Activated CD8-positive, alpha-beta T cell treated with anti-CD3 and anti-CD28 coated beads for 36 hours (primary cell): ENCODE results near the gene SI. TPM values are rescaled to one million over a fixed set of nuclear protein-coding genes. Genes with fewer than 3 reads are reported as not detected.

Experiments
- ATAC-seq: fragments of 200-7000 bp; cut with Tn5 transposase; one replicate; pipeline ENCODE4 v1.10.0; 2021; ENCODE audit warnings: mild to moderate bottlenecking, moderate library complexity
- CTCF ChIA-PET: fragments of 350-600 bp; sonication (Branson Sonifier 250); formaldehyde crosslinking; loops from one replicate; lab custom pipeline; 2021; ENCODE audit warnings: antibody characterized with exemption; lab: Charles Lee
- POLR2A ChIA-PET: fragments of 350-600 bp; sonication (Branson Sonifier 250); formaldehyde crosslinking; loops from one replicate; lab custom pipeline; 2021; ENCODE audit warnings: antibody characterized with exemption; lab: Charles Lee
- DNase-seq: peaks from one replicate; pipeline ENCODE4 v3.0.0-alpha.2; 2020
- H3K27ac Mint-ChIP-seq: one replicate; pipeline ENCODE4 v1.8.0; 2021; ENCODE audit warnings: mild to moderate bottlenecking, mixed read lengths
- H3K27me3 Mint-ChIP-seq: one replicate; pipeline ENCODE4 v1.8.0; 2021; ENCODE audit warnings: mixed read lengths
- H3K36me3 Mint-ChIP-seq: one replicate; pipeline ENCODE4 v1.8.0; 2021; ENCODE audit warnings: low read depth, mixed read lengths
- H3K4me1 Mint-ChIP-seq: one replicate; pipeline ENCODE4 v1.8.0; 2021; ENCODE audit warnings: low read depth, mixed read lengths
- H3K4me3 Mint-ChIP-seq: one replicate; pipeline ENCODE4 v1.8.0; 2021; ENCODE audit warnings: mild to moderate bottlenecking, moderate library complexity, mixed read lengths
- H3K9me3 Mint-ChIP-seq: one replicate; pipeline ENCODE4 v1.8.0; 2021; ENCODE audit warnings: mixed read lengths
- CTCF ChIP-seq: fragments of 200-600 bp; IDR thresholded peaks from one replicate; pipeline ENCODE4 v1.8.0; 2022; ENCODE audit warnings: antibody characterized with exemption, mild to moderate bottlenecking
- intact Hi-C: fragments of 100-400 bp; cut with micrococcal nuclease; formaldehyde crosslinking; loops from one replicate; pipeline ENCODE4 v1.10.0; 2022
- total RNA-seq, 2 experiments: library from RNA; stranded (reverse); gene quantifications; one replicate each; pipeline ENCODE4 v1.2.3, GENCODE V29; 2021

SI gene
- total RNA-seq = not detected

GRCh38 chr3:165078293-165078692 is at the start of gene SI:
TSS of gene SI (minus strand) at chr3:165078496. CDS start at chr3:165076012, 2,484 bp downstream.
- Mint-ChIP-seq H3K4me1 (no peaks in the 10 kb centered on the region), H3K27me3 (no peaks in the 10 kb centered on the region), H3K27ac (no peak within 1 kb of the TSS), H3K4me3 (no peak within 1 kb of the TSS), H3K36me3 (no peaks in the 10 kb centered on the region), H3K9me3 (peaks cover 5% of the 10 kb centered on the region)
- ATAC-seq = no peak
- POLR2A ChIA-PET = no interaction called here
- intact Hi-C loops = no loop called here
- CTCF ChIA-PET = no interaction called here
- no peak for DNase-seq
- TF ChIP-seq CTCF = no peak

GRCh38 chr3:165125836-165126235 is 47.5 kb upstream of the SI start:
- DNase-seq (no peak), ATAC-seq (no peak)
- POLR2A ChIA-PET = no interaction called here
- Mint-ChIP-seq H3K4me1 (no peaks in the 10 kb centered on the region), H3K4me3 (no peak overlapping the region), H3K9me3 (peaks cover 2% of the 10 kb centered on the region), H3K27ac (no peak overlapping the region), H3K36me3 (no peaks in the 10 kb centered on the region), H3K27me3 (no peaks in the 10 kb centered on the region)
- intact Hi-C loops = no loop called here
- TF ChIP-seq CTCF = no peak
- CTCF ChIA-PET = no interaction called here

DNA sequence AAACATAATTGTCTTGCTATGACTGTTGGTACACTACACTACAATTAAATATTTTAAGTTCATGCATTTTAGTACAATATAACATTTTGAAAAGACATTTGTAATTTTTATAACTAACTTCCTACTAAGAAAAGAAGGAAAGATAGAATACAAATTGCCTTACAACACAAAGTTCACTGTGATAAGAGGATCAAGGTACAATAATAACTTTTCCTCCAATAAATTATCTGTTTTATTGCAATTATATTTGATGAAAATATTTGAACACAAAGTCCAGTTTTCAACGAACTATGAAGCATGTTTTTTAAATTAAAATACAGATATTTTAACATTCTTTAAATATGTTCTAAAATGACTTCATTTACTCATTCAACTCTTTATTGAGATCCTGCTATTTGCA is 33.1 kb upstream of the SI start:
- no peak overlapping the region for H3K27ac Mint-ChIP-seq
- CTCF ChIA-PET = no interaction called here
- H3K4me3 Mint-ChIP-seq = no peak overlapping the region
- POLR2A ChIA-PET = no interaction called here
- intact Hi-C loops = no loop called here
- ATAC-seq (no peak), DNase-seq (no peak)
- TF ChIP-seq CTCF = no peak
- no peaks in the 10 kb centered on the region for H3K4me1 Mint-ChIP-seq
- peaks cover 4% of the 10 kb centered on the region for H3K9me3 Mint-ChIP-seq
- H3K36me3 Mint-ChIP-seq = no peaks in the 10 kb centered on the region
- no peaks in the 10 kb centered on the region for H3K27me3 Mint-ChIP-seq

GRCh38 chr3:165103616-165104015 is 25.3 kb upstream of the SI start:
- H3K4me1 Mint-ChIP-seq = no peaks in the 10 kb centered on the region
- H3K27ac Mint-ChIP-seq = no peak overlapping the region
- ChIA-PET POLR2A (no interaction called here), CTCF (no interaction called here)
- DNase-seq = no peak
- H3K4me3 Mint-ChIP-seq = no peak overlapping the region
- intact Hi-C loops = no loop called here
- no peaks in the 10 kb centered on the region for H3K27me3 Mint-ChIP-seq
- H3K9me3 Mint-ChIP-seq = no peaks in the 10 kb centered on the region
- no peak for ATAC-seq
- TF ChIP-seq CTCF = no peak
- no peaks in the 10 kb centered on the region for H3K36me3 Mint-ChIP-seq

- no peaks in the 10 kb centered on the region for H3K4me1 Mint-ChIP-seq
- ChIA-PET POLR2A (no interaction called here), CTCF (no interaction called here)
- no peaks in the 10 kb centered on the region for H3K36me3 Mint-ChIP-seq
- H3K4me3 Mint-ChIP-seq = no peak overlapping the region
- no peak for TF ChIP-seq CTCF
- peaks cover 5% of the 10 kb centered on the region for H3K9me3 Mint-ChIP-seq
- intact Hi-C loops = no loop called here
- ATAC-seq (no peak), DNase-seq (no peak)
- no peak overlapping the region for H3K27ac Mint-ChIP-seq
- no peaks in the 10 kb centered on the region for H3K27me3 Mint-ChIP-seq
Observed at GRCh38 chr3:165082650-165083049, 4.4 kb upstream of the SI start.
